HepG2 (cell line): ENCODE measurements around the gene ICAM3. TPM values are rescaled to one million over a fixed set of nuclear protein-coding genes. Genes with fewer than 3 reads are reported as not detected.

Experiments
- ATAC-seq: fragments of 200-7000 bp; cut with Tn5 transposase; 3 replicates; pipeline ENCODE4 v1.9.1; 2020; ENCODE audit warnings: mild to moderate bottlenecking, moderate library complexity
- BruUV-seq: library from RNA; stranded (reverse); fragments of 400-500 nt; replicated peaks from 2 replicates; lab custom pipeline; 2021; lab: Mats Ljungman, UMichigan
- CTCF ChIA-PET: fragments of 300-600 bp; formaldehyde crosslinking; extraction: SDS; loops from one replicate; lab custom pipeline; 2021; ENCODE audit warnings: low total read pairs, inconsistent platforms, low intra/inter-chr PET ratio; lab: Yijun Ruan, JAX
- POLR2A ChIA-PET: fragments of 350-600 bp; sonication (Branson Sonifier 250); formaldehyde crosslinking; loops from one replicate; lab custom pipeline; 2020; ENCODE audit warnings: antibody characterized with exemption, inconsistent platforms; lab: Yijun Ruan, JAX
- DNase-seq: peaks from one replicate; pipeline ENCODE4 v3.0.0-alpha.2; 2015; ENCODE audit warnings: low spot score
- FAIRE-seq: peaks from 3 replicates; lab custom pipeline; 2011; peaks lifted over from hg19 to GRCh38; lab: Jason Lieb, UNC
- H2AFZ ChIP-seq: one replicate; pipeline ENCODE4 v1.6.1; 2011; ENCODE audit warnings: low read length, inconsistent platforms
- H3K27ac ChIP-seq: fragments of 300-600 bp; 3 replicates; pipeline ENCODE4 v1.8.0; 2011; ENCODE audit warnings: mixed run types, mild to moderate bottlenecking, mixed read lengths, low read length, inconsistent platforms; ENCODE audit not compliant: insufficient read depth; ENCODE audit errors: extremely low read length
- H3K27me3 ChIP-seq, 2 experiments: fragments of 200-600 bp in 1 of 2; 2 replicates in 1 of 2; 3 replicates in 1 of 2; pipeline versions ENCODE4 v1.6.0 to v1.8.0; 2011; ENCODE audit warnings: low read length in 2 of 2, mild to moderate bottlenecking in 2 of 2, moderate library complexity in 2 of 2, inconsistent platforms in 1 of 2; ENCODE audit not compliant: insufficient read depth in 2 of 2, control insufficient read depth in 1 of 2
- H3K36me3 ChIP-seq, 2 experiments: fragments of 200-600 bp in 1 of 2; replicated peaks in 1 of 2; 2 replicates in 1 of 2; 3 replicates in 1 of 2; pipeline versions ENCODE4 v1.5.1 to v1.8.0; 2011; ENCODE audit warnings: low read length in 2 of 2, inconsistent platforms in 1 of 2; ENCODE audit not compliant: insufficient read depth in 2 of 2, control insufficient read depth in 1 of 2
- H3K4me1 ChIP-seq: 2 replicates; pipeline ENCODE4 v1.5.1; 2012; ENCODE audit warnings: low read length, inconsistent platforms; ENCODE audit not compliant: insufficient read depth
- H3K4me2 ChIP-seq: 2 replicates; pipeline ENCODE4 v1.6.0; 2011; ENCODE audit warnings: low read depth, low read length, inconsistent platforms
- H3K4me3 ChIP-seq, 3 experiments: fragments of 200-600 bp in 1 of 3; sonication (generic), shearing (Covaris generic) in 1 of 3; replicated peaks in 1 of 3; 2 replicates each; pipeline ENCODE4 v1.5.1; 2011 to 2016; ENCODE audit warnings: low read length in 3 of 3, inconsistent platforms in 2 of 3, low read depth in 2 of 3, mild to moderate bottlenecking in 2 of 3, control low read depth in 1 of 3, mixed read lengths in 1 of 3; ENCODE audit not compliant: insufficient read depth in 1 of 3
- H3K79me2 ChIP-seq: one replicate; pipeline ENCODE4 v1.6.1; 2011; ENCODE audit warnings: low read length, inconsistent platforms; ENCODE audit not compliant: insufficient read depth
- H3K9ac ChIP-seq: 2 replicates; pipeline ENCODE4 v1.6.0; 2011; ENCODE audit warnings: mild to moderate bottlenecking, low read depth, low read length, inconsistent platforms; ENCODE audit not compliant: insufficient read depth
- H3K9me3 ChIP-seq: 2 replicates; pipeline ENCODE4 v1.5.1; 2012; ENCODE audit warnings: mild to moderate bottlenecking, low read length
- H4K20me1 ChIP-seq: 2 replicates; pipeline ENCODE4 v1.6.0; 2011; ENCODE audit warnings: inconsistent platforms, mild to moderate bottlenecking, low read length, moderate library complexity; ENCODE audit not compliant: insufficient read depth
- ELF1 ChIP-seq: sonication (generic); formaldehyde crosslinking; IDR thresholded peaks from 2 replicates; pipeline ENCODE4 v1.4.0; 2020; ENCODE audit warnings: missing genetic modification reagents
- ELK4 ChIP-seq: sonication (generic); formaldehyde crosslinking; IDR thresholded peaks from 2 replicates; pipeline ENCODE4 v1.9.0; 2021; ENCODE audit warnings: missing genetic modification reagents, borderline replicate concordance
- NCOA2 ChIP-seq: sonication (generic); formaldehyde crosslinking; IDR thresholded peaks from 2 replicates; pipeline ENCODE4 v1.8.0; 2022; ENCODE audit warnings: inconsistent platforms
- TP53 ChIP-seq: sonication (generic); formaldehyde crosslinking; conservative IDR thresholded peaks from 2 replicates; pipeline ENCODE4 v1.4.0; 2020; ENCODE audit warnings: missing genetic modification reagents
- ZC3H4 ChIP-seq: sonication (generic); formaldehyde crosslinking; IDR thresholded peaks from 2 replicates; pipeline ENCODE4 v1.4.0; 2020; ENCODE audit warnings: missing genetic modification reagents, borderline replicate concordance
- ZGPAT ChIP-seq: IDR thresholded peaks from 2 replicates; pipeline ENCODE4 v1.6.1; 2016; ENCODE audit warnings: mild to moderate bottlenecking
- ZNF12 ChIP-seq: sonication (generic); formaldehyde crosslinking; IDR thresholded peaks from 2 replicates; pipeline ENCODE4 v1.5.0; 2020; ENCODE audit warnings: missing genetic modification reagents
- ZNF503 ChIP-seq: sonication (generic); formaldehyde crosslinking; IDR thresholded peaks from 2 replicates; pipeline ENCODE4 v1.4.0; 2020; ENCODE audit warnings: missing genetic modification reagents
- WGBS: methylation state at CpG from one replicate; pipeline ENCODE4 v1.1.6; 2017; ENCODE audit warnings: low lambda C conversion rate; 5-methylcytosine and 5-hydroxymethylcytosine counted together
- in situ Hi-C: cut with HindIII; loops from 2 replicates; pipeline ENCODE4 v1.10.0; 2017; ENCODE audit warnings: low pct_unique_long_range_greater_than_20kb; ENCODE audit not compliant: extremely low pct_ligation_motif_present
- intact Hi-C: fragments of 100-400 bp; cut with micrococcal nuclease; formaldehyde crosslinking; loops from one replicate; pipeline ENCODE4 v1.10.0; 2022; ENCODE audit not compliant: unreplicated experiment
- polyA plus RNA-seq, 8 experiments: library from polyadenylated mRNA; depleted of rRNA in 3 of 8; stranded (reverse) in 7 of 8; unstranded in 1 of 8; fragments of >200 nt; fragmentation: Illumina TruSeq in 4 of 8; extraction: Trizol in 4 of 8; gene quantifications; 2 replicates each; pipeline versions ENCODE4 v1.2.1 to v1.2.3, GENCODE V29; 2011 to 2016; ENCODE audit warnings: low read depth in 4 of 8, missing spikeins in 1 of 8, mixed read lengths in 1 of 8; ENCODE audit not compliant: insufficient read depth in 1 of 8
- total RNA-seq, 5 experiments: library from RNA; depleted of rRNA; stranded (reverse); fragments of >200 nt; fragmentation: Illumina TruSeq; extraction: Trizol; gene quantifications; 2 replicates each; pipeline ENCODE4 v1.2.3, GENCODE V29; 2016; ENCODE audit warnings: low read depth in 1 of 5

The ICAM3 gene
- total and polyA plus RNA-seq, 2 of the 13 experiments (the other 11 are each of a cell fraction or from before 2014, with no cell fraction given), result 14.1 to 21.0 TPM

- TF ChIP-seq ZNF503, result no peak
- TF ChIP-seq ZGPAT, result 0 out of 2 replicates have a peak, but pooled peaks have one; percentile 32
- no peak for TF ChIP-seq TP53 (CRISPR knock-in tag)
- TF ChIP-seq ZC3H4 (CRISPR knock-in tag), result no peak
- no peak for TF ChIP-seq NCOA2
Measured at GRCh38 chr19:10346509-10346908, 7.1 kb upstream of the ICAM3 start (continued).

- no TSS peak for BruUV-seq
- intact Hi-C loops (no loop called here), in situ Hi-C loops (no loop called here)
- Histone ChIP-seq H4K20me1 (no peaks in the 10 kb centered on the region), H3K36me3 (no peaks in the 10 kb centered on the region), H3K27ac (no peak overlapping the region), H3K9me3 (no peaks in the 10 kb centered on the region), H3K9ac (no peak overlapping the region), H2AFZ (no peak overlapping the region), H3K4me1 (peaks cover 32% of the 10 kb centered on the region), H3K4me2 (no peak overlapping the region), H3K79me2 (no peaks in the 10 kb centered on the region), H3K27me3 (peaks cover 0 to 1% of the 10 kb centered on the region in 2 experiments; a peak in 2 of 5 replicates), H3K4me3 (no peak overlapping the region)
- ChIA-PET POLR2A (interaction anchor here (2.4 to 6.5 kb wide), 2 partner anchors 10 to 36 kb away, joined by 6 to 38 read pairs; partner anchors contain the start of genes RAVER1 and TYK2), CTCF (no interaction called here)
- ATAC-seq (no peak), DNase-seq (no peak), FAIRE-seq (no peak)
- TF ChIP-seq ELK4 (CRISPR knock-in tag) (no peak), ELF1 (CRISPR knock-in tag) (no peak), ZNF12 (CRISPR knock-in tag) (no peak)
- 91% methylated on average over 10 of the region's 10 CpGs for WGBS
Measured at GRCh38 chr19:10344780-10345179, 5.4 kb upstream of the ICAM3 start.
